GM19043 (cell line): Measurements from ENCODE around the gene MAD2L1BP.
A peak's percentile ranks its signal among the peaks of the same experiment; 100 is the strongest.
"Not testable (repeated sequence)": the region's sequence is repeated elsewhere in the genome, so short reads cannot be mapped to it uniquely, and the experiment has no call there.

ENCODE experiments used
- ATAC-seq: cut with Tn5 transposase; IDR thresholded peaks from one replicate; pipeline ENCODE4 v1.9.1; 2021; ENCODE audit warnings: low read depth; ENCODE audit not compliant: unreplicated experiment

The MAD2L1BP gene

GRCh38 chr6:43625393-43625992 lies 10.1 kb upstream of the MAD2L1BP start:
- ATAC-seq: no peak

DNA sequence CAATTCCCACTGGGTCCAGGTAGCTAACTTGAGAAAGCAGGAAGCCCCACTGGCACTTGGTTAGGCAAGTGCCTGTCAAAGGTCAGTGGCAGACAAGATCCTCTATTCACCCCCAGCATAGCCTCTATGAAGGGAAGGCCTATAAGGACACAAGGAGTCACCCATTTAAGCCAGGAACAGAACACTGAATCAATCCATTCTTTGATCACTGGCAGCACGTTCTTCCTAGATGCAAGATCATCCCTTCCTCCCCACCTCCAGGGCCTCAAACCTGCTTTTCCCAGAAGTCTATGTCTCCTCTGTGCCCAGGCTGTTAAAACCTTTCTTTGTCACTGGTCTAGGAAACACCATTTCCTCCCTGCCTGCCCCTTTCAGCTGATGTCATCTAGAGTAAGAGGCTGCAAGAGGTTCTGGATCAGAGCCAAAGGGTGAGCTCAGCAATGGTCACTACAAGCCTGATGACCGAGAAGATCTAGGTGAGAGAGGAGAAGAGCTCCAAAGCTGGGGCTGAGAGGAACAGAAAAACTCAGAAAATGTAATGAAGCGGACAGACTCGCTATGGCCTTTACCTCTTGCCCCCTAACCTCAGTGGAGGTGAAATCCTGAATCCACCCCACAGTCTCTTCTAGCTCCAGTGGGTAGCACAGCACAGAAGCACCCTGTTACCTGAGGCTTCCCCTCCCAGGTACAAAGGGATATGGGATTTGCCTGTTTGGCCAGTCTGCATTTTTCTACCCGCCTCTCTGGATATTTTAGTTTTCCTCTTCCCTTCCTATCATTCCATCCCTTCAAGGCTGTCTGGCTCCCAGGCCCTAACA lies 8.4 kb upstream of the MAD2L1BP start:
- ATAC-seq: no peak

DNA sequence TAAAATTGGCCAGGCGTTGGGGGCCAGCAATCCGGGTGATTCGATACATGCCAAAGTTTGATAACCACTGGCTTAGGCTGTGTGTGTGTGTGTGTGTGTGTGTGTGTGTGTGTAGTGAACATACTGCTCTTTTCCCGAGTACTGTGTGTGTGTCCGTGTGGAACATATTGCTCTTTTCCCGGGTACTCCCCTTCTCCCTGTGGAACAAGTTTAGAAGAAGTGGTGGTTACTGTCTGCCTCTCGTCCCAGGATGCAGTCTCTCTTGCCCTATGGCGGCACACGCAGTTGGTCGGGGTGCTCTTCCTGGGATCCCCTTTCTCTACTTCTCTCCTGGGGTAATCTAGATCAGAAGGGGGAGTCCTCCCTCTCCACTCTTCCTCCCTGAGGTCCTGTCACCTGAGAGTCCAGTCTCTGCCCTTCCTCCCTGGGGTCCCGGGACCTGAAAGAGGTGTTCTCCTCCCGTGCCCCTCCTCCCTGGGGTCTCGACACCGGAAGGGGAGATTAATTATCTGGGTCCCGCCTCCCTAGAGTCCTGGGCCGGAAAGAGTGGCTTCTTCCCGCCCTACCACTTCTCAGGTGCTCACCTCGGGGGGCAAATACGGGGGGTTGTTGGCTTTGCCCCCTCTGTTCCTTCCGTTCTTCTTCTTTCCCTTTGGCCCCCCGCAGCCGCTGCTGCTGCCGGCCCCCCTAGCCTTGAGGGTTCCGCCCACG lies 7.1 kb upstream of the MAD2L1BP start:
- no peak for ATAC-seq

DNA sequence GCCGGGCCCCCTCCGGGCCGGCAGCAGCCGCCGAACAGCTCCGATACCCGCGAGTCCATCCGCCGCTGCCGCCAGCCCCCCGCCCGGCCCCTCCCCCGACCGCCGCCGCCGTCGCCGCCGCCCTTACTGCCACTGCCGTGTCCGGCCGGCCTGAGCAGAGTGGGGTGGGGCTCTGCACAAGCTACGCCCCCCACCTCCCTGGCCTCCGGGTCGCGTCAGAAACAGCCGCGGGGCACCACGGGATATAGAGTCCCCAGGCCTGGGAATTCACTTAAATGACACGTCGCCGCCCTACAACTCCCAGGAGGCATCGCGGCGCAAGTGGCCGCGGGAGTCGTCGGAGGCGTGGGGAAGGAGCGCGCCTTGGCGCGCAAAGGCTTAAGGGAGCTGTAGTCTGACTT lies 6.5 kb upstream of the MAD2L1BP start, which contains the start of gene GTPBP2:
GTPBP2 (minus strand) TSS at position 161 of the 401 bp plus-strand sequence; CDS start at position 59, 102 bp downstream.
- peak; percentile 68 for ATAC-seq

- ATAC-seq: peak; percentile 64
Measured at GRCh38 chr6:43629505-43630300, 5.9 kb upstream of the MAD2L1BP start.

- ATAC-seq: no peak
Measured at GRCh38 chr6:43630980-43631619, 4.5 kb upstream of the MAD2L1BP start.

DNA sequence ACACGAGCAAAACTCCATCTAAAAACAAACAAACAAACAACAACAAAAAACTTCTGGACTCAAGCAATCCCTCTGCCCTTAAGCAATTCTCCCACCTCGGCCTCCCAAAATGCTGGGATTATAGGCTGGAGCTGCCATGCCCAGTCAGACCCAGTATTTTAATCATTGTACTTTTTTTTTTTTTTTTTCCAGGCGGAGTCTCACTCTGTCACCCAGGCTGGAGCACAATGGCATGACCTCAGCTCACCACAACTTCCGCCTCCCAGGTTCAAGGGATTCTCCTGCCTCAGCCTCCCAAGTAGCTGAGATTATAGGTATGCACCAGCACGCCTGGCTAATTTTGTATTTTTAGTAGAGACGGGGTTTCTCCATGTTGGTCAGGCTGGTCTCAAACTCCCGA lies 2.6 kb upstream of the MAD2L1BP start:
- not testable (repeated sequence) for ATAC-seq

DNA sequence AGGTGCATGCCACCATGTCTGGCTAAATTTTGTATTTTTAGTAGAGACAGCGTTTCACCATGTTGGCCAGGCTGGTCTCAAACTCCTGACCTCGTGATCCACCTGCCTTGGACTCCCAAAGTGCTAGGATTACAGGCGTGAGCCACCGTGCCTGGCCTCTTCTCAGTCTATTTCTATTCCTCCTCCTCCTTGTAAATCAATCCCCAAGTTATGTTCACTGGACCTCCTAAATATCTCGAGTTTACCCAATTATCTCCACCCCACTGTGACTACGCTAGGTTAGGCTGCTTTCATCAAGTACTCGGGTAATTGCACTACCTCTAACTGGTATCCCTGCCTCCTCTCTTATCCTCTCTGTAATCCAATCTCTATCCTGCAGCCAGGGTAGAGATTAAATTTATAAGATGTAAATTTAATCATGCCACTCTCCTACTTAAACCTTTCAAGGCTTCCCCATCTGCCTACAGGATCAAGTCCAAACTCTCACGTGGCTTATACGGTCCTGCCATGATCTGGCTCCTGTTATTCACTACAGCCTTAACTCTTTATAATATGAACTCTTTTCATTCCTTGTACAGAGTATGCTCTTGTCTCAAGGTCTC lies 837 bp upstream of the MAD2L1BP start:
- ATAC-seq: no peak

- ATAC-seq: peak; percentile 16
Measured at GRCh38 chr6:43636308-43636659, 644 bp downstream of the MAD2L1BP start.

GRCh38 chr6:43639984-43640800 lies 4.6 kb downstream of the MAD2L1BP start:
- ATAC-seq: no peak

- no peak for ATAC-seq
Measured at GRCh38 chr6:43644940-43645612, 9.4 kb downstream of the MAD2L1BP start, which contains the start of gene RSPH9. TSS of gene RSPH9 (plus strand) at chr6:43645036. CDS start at chr6:43645099, 63 bp downstream.

DNA sequence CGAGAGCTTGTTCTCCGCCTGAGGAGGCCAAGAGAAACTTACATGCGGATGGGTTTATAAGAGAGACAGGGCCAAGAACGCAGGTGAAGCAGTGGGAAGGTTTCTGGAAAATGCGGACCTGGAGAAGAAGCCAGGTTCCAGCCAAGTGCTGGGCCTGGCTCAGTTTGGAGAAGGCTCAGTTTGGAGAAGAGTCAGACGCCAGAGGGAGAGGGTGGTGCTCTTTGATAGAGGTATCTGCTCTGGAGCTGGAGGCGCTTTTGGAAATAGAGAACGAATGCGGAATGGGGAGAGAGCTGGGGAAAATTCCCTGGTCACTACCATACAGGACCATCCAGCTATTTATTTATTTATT lies 9.9 kb downstream of the MAD2L1BP start:
- ATAC-seq: no peak

- ATAC-seq: no peak
Measured at GRCh38 chr6:43647613-43648012, 12.0 kb downstream of the MAD2L1BP start.

- no peak for ATAC-seq
Measured at GRCh38 chr6:43648248-43648647, 12.6 kb downstream of the MAD2L1BP start.

DNA sequence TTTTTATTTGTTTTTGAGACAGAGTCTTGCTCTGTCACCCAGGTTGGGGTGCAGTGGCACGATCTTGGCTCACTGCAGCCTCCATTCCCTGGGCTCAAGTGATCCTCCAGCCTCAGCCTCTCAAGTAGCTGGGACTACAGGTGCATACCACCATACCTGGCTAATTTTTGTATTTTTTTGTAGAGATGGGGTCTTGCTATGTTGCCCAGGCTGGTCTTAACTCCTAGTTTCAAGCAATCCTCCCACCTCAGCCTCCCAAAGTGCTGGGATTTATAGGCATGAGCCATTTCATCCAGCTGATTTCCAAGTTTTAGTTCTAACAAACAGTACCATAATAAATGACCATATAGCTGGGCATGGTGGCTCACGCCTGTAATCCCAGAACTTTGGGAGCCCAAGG lies 17.2 kb downstream of the MAD2L1BP start:
- ATAC-seq: not testable (repeated sequence)

DNA sequence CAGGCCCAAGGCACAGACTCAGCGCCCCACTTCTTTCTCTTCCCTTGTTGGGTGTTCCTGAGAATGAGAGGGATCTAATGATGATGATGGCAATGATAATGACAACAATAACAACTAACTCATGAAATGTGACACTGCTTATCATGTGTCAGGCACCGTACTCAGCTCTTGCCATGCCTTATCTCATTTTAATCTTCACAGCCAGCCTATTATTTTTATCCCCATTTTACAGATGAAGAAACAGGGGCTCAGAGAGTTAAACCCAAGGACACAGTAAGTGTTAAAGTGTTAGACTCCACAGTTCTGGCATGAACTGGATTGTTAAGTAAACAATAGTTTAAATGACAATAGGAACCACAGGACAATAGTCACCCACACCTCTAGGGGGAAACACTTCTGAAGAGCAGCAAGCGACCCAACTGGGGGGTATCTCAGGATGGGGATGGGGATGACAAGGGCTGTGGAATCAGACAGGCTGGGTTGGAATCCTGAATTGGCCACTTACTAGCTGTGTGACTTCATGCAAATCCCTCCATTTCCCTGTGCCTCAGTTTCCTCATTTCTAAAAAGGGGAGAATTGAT lies 21.7 kb downstream of the MAD2L1BP start:
- ATAC-seq: no peak

- ATAC-seq: no peak
Measured at GRCh38 chr6:43658161-43658560, 22.5 kb downstream of the MAD2L1BP start.

DNA sequence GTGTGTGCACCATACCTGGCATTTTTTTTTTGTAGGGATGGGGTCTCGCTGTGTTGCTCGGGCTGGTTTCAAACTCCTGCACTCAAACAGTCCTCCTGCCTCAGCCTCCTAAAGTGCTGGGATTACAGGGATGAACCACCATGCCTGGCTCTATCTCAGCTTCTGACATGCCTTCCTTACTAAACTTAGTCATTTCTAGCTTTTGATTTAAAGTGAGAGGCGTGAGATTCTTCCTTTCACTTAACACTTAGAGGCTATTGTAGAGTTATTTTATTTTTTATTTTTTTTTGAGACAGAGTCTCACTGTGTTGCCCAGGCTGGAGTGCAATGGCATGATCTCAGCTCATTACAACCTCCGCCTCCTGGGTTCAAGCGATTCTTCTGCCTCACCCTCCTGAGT lies 27.3 kb downstream of the MAD2L1BP start:
- not testable (repeated sequence) for ATAC-seq
